ENCODE data around the gene INO80B. TPM values are rescaled to one million over a fixed set of nuclear protein-coding genes. Genes with fewer than 3 reads are reported as not detected.

INO80B gene
- total RNA-seq, 5 donors from 2014 or later (not counting 1 experiment from before 2014, with no cell fraction given) = 44.5 to 70.8 (median 68.4) TPM

DNA sequence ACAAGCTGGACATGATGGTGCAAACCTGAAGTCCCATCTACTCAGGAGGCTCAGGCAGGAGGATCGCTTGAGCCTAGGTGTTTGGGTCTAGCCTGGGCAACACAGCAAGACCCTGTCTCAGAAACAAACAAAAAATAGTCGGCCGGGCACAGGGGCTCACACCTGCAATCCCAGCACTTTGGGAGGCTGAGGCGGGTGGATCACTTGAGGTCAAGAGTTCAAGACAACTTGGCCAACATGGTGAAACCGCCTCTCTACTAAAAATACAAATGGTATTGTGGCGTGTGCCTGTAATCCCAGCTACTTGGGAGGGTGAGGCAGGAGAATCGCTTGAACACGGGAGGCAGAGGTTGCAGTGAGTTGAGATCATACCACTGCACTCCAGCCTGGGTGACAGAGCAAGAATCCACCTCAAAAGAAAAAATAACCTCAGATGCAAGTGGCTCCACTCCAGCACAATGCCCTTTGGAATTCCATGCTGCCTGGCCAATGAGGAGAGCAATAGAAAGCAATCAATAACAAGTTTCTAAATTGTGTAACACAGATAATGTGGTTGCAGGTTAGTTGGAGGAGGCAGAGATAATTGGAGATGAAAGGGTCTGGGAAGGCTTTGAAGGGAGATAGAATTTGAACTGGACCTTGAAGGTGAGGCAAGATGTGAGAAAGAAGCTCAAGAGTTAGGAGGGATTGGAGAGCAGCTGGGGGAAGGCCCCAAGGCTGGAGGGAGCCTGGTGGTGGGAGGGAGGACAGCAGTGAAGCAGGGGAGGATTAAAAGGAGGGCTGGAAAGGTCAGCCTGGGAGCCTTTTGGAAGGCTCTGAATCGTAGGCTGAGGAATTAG lies 34.0 kb downstream of the INO80B start:
- Mint-ChIP-seq H3K9me3 (no peaks in the 10 kb centered on the region), H3K4me3 (no peak overlapping the region), H3K36me3 (peaks cover 52% of the 10 kb centered on the region), H3K27ac (no peak overlapping the region), H3K27me3 (no peaks in the 10 kb centered on the region), H3K4me1 (peaks cover 4 to 8% (median 4%) of the 10 kb centered on the region in 3 donors)
- no peak for DNase-seq
- H3K27ac ChIP-seq (ENCODE audit: low read length) = no peak overlapping the region
- no peaks in the 10 kb centered on the region for H3K27me3 ChIP-seq (replicated peaks in 1 of 2; ENCODE audit: control insufficient read depth in 2 of 2, extremely low read depth in 1 of 2, insufficient read depth in 2 of 2, low read length in 1 of 2)
- H3K9me3 ChIP-seq = no peaks in the 10 kb centered on the region
- ATAC-seq (replicated peaks in 1 of 4) = no peak
- peaks cover 26 to 71% of the 10 kb centered on the region in 2 donors for H3K36me3 ChIP-seq (ENCODE audit: control insufficient read depth in 2 of 2, extremely low read depth in 1 of 2, insufficient read depth in 1 of 2, low read length in 1 of 2)
- CTCF ChIA-PET = interaction anchor here in 1 of 2 donors (0.9 kb wide), 1 partner anchor 10 kb away, joined by 3 read pairs; no protein-coding TSS in a partner anchor
- 100% methylated on average over 4 of the region's 9 CpGs for WGBS (ENCODE audit: insufficient coverage)
- H3K4me3 ChIP-seq (ENCODE audit: control insufficient read depth in 1 of 2, extremely low read depth in 1 of 2, low read length in 1 of 2) = no peak overlapping the region
- peaks cover 0 to 1% of the 10 kb centered on the region in 2 experiments for H3K4me1 ChIP-seq (ENCODE audit: control insufficient read depth in 1 of 2, extremely low read depth in 1 of 2, insufficient read depth in 2 of 2, low read length in 2 of 2)
- POLR2A ChIA-PET = interaction anchor here in 1 of 2 donors (1.0 kb wide), 1 partner anchor 42 kb away, joined by 3 read pairs; no protein-coding TSS in a partner anchor

DNA sequence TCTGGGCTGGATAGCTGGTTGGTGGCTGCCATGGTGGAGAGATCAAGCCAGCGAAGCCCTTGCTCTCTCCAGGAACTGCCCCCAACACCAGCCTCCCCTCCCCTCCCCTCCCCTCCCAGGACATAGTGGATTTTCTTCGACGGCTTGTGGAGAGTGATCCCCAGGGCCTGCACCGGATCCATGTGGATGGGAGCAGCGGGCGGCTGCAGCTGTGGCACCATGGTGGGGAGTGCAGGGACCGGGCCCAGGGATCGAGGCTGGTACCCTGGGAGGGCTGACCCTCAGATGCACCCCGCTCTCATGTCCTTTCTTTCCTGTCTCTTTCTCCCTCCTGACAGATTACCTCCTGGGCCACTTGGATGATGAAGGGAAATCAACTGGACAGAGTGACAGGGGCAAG lies 35.0 kb downstream of the INO80B start:
- H3K27ac Mint-ChIP-seq = no peak overlapping the region
- ChIA-PET POLR2A (interaction anchor here in 1 of 2 donors (1.0 kb wide), 1 partner anchor 41 kb away, joined by 3 read pairs; no protein-coding TSS in a partner anchor), CTCF (interaction anchor here in 1 of 2 donors (0.7 to 0.9 kb wide), 2 partner anchors 11 to 666 kb away, joined by 3 to 7 read pairs; no protein-coding TSS in a partner anchor)
- Histone ChIP-seq H3K4me1 (ENCODE audit: control insufficient read depth in 1 of 2, extremely low read depth in 1 of 2, insufficient read depth in 2 of 2, low read length in 2 of 2) (no peaks in the 10 kb centered on the region), H3K27me3 (replicated peaks in 1 of 2; ENCODE audit: control insufficient read depth in 2 of 2, extremely low read depth in 1 of 2, insufficient read depth in 2 of 2, low read length in 1 of 2) (no peaks in the 10 kb centered on the region), H3K36me3 (ENCODE audit: control insufficient read depth in 2 of 2, extremely low read depth in 1 of 2, insufficient read depth in 1 of 2, low read length in 1 of 2) (peaks cover 26 to 73% of the 10 kb centered on the region in 2 donors), H3K4me3 (ENCODE audit: control insufficient read depth in 1 of 2, extremely low read depth in 1 of 2, low read length in 1 of 2) (no peak overlapping the region), H3K9me3 (no peaks in the 10 kb centered on the region), H3K27ac (ENCODE audit: low read length) (no peak overlapping the region)
- ATAC-seq (replicated peaks in 1 of 4) (no peak), DNase-seq (no peak)
- no peak overlapping the region for H3K4me3 Mint-ChIP-seq
- peaks cover 58% of the 10 kb centered on the region for H3K36me3 Mint-ChIP-seq
- 80% methylated on average over 1 of the region's 9 CpGs for WGBS (ENCODE audit: insufficient coverage)
- H3K27me3 Mint-ChIP-seq = no peaks in the 10 kb centered on the region
- H3K4me1 Mint-ChIP-seq = peaks cover 1 to 4% (median 4%) of the 10 kb centered on the region in 3 donors
- no peaks in the 10 kb centered on the region for H3K9me3 Mint-ChIP-seq

DNA sequence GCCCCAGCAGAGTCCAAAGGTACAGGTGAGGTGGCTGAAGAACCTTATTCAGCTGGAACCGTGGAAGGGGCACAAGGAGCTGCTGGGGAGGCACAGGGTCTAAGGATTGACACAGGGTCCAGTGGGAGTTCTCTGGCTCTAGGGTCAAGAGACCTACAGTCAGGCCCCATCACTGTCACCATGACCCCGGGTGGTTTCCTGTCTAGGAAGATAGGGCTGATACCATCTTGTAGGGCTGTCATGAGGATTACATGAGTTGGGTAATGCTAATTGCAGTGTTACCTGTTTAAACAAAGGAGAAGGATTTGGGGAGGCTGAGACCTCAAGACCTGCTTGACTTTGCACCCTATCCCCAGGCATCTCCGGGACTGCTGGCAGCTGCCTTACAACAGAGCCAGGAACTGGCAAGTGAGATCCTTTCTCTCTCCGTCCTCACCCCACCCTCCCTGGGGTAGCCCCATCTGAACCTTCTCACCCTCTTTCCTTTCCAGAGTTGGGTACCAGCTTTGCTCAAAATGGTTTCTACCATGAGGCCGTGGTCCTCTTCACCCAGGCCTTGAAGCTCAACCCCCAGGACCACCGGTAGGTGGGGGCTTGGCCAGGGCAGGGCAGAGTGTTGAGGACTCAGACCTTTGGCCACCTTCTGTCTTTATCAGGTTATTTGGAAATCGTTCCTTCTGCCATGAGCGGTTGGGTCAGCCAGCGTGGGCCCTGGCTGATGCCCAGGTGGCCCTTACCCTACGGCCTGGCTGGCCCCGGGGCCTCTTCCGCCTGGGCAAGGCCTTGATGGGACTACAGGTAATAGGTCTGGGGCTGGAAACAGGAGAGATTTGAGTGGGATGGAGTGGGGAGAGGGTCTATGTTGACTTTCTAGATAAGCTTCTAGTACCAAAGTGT lies 37.0 kb downstream of the INO80B start:
- peaks cover 46% of the 10 kb centered on the region for H3K36me3 Mint-ChIP-seq

DNA sequence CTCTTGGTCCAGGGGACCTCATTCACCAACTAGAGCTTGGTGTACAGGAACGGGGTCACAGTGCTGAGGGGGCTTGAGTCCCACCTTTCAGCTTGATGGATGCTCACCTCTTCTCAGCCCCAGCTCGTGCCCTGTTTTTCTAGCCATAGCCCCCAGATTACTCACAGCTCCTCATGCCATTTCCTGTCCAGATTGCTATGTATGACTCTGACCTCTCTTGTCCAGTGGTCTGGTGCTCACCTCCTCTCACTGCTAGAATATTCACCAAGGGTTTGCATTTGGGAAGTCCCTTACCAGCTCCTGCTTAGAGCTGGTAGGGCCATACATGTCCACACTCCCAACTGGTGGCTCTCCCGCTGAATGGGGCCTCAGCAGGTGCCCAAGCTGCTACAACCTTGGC lies 38.7 kb downstream of the INO80B start:
- Mint-ChIP-seq H3K9me3 (no peaks in the 10 kb centered on the region), H3K27ac (no peak overlapping the region), H3K27me3 (peaks cover 6 to 10% of the 10 kb centered on the region in 2 donors), H3K4me1 (peaks cover 11 to 12% (median 12%) of the 10 kb centered on the region in 3 donors), H3K4me3 (no peak overlapping the region), H3K36me3 (peaks cover 44% of the 10 kb centered on the region)
- H3K27me3 ChIP-seq (replicated peaks in 1 of 2; ENCODE audit: control insufficient read depth in 2 of 2, extremely low read depth in 1 of 2, insufficient read depth in 2 of 2, low read length in 1 of 2) = peaks cover 2 to 12% of the 10 kb centered on the region in 2 experiments
- CTCF ChIA-PET = no interaction called here
- H3K27ac ChIP-seq (ENCODE audit: low read length) = no peak overlapping the region
- no peak for DNase-seq
- POLR2A ChIA-PET = no interaction called here
- ATAC-seq (replicated peaks in 1 of 4) = no peak
- no peak overlapping the region for H3K4me3 ChIP-seq (ENCODE audit: control insufficient read depth in 1 of 2, extremely low read depth in 1 of 2, low read length in 1 of 2)
- 82% methylated on average over 3 of the region's 3 CpGs for WGBS (ENCODE audit: insufficient coverage)
- peaks cover 26 to 53% of the 10 kb centered on the region in 2 donors for H3K36me3 ChIP-seq (ENCODE audit: control insufficient read depth in 2 of 2, extremely low read depth in 1 of 2, insufficient read depth in 1 of 2, low read length in 1 of 2)
- no peaks in the 10 kb centered on the region for H3K9me3 ChIP-seq
- H3K4me1 ChIP-seq (ENCODE audit: control insufficient read depth in 1 of 2, extremely low read depth in 1 of 2, insufficient read depth in 2 of 2, low read length in 2 of 2) = peaks cover 3 to 13% of the 10 kb centered on the region in 2 experiments

More for the DNA sequence above, 37.0 kb downstream of the INO80B start:
- Histone ChIP-seq H3K36me3 (ENCODE audit: control insufficient read depth in 2 of 2, extremely low read depth in 1 of 2, insufficient read depth in 1 of 2, low read length in 1 of 2) (peaks cover 26 to 61% of the 10 kb centered on the region in 2 donors), H3K4me3 (ENCODE audit: control insufficient read depth in 1 of 2, extremely low read depth in 1 of 2, low read length in 1 of 2) (no peak overlapping the region), H3K27ac (ENCODE audit: low read length) (no peak overlapping the region), H3K9me3 (no peaks in the 10 kb centered on the region), H3K4me1 (ENCODE audit: control insufficient read depth in 1 of 2, extremely low read depth in 1 of 2, insufficient read depth in 2 of 2, low read length in 2 of 2) (no peaks in the 10 kb centered on the region), H3K27me3 (replicated peaks in 1 of 2; ENCODE audit: control insufficient read depth in 2 of 2, extremely low read depth in 1 of 2, insufficient read depth in 2 of 2, low read length in 1 of 2) (no peaks in the 10 kb centered on the region)
- 96% methylated on average over 11 of the region's 12 CpGs for WGBS (ENCODE audit: insufficient coverage)
- Mint-ChIP-seq H3K4me3 (no peak overlapping the region), H3K27ac (no peak overlapping the region), H3K27me3 (no peaks in the 10 kb centered on the region), H3K9me3 (no peaks in the 10 kb centered on the region), H3K4me1 (peaks cover 0 to under 1% (median 0%) of the 10 kb centered on the region in 3 donors)
- POLR2A ChIA-PET = no interaction called here
- CTCF ChIA-PET = interaction anchor here in 1 of 2 donors (1.1 kb wide), 1 partner anchor 19 kb away, joined by 3 read pairs; the partner anchor contains the start of gene MRPL53
- DNase-seq (no peak), ATAC-seq (replicated peaks in 1 of 4) (no peak)

DNA sequence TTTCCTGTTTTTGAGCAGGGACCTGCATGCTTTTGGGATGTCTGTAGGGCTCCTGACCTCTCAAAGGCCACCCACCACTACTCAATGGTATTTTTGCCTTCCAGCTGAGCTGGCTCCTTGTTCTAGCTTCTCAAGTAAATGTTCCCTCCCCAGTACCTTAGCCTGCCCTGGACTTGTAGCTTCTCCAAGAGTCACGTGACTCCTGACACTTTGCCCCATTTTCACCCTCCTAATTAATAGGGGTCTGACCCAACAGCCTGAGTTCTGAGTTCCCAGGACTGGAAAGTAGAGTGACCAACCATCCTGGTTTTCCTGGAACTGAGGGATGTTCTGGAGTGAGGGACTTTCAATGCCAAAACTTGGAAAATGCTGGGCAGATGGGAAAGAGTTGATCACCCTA lies 40.6 kb downstream of the INO80B start:
- POLR2A ChIA-PET = no interaction called here
- peaks cover 5 to 31% of the 10 kb centered on the region in 2 experiments for H3K27me3 ChIP-seq (replicated peaks in 1 of 2; ENCODE audit: control insufficient read depth in 2 of 2, extremely low read depth in 1 of 2, insufficient read depth in 2 of 2, low read length in 1 of 2)
- no peaks in the 10 kb centered on the region for H3K9me3 ChIP-seq
- Mint-ChIP-seq H3K27ac (no peak overlapping the region), H3K4me1 (peaks cover 19 to 25% (median 24%) of the 10 kb centered on the region in 3 donors), H3K4me3 (no peak overlapping the region), H3K9me3 (no peaks in the 10 kb centered on the region), H3K27me3 (peaks cover 19 to 26% of the 10 kb centered on the region in 2 donors), H3K36me3 (peaks cover 32% of the 10 kb centered on the region)
- H3K4me3 ChIP-seq (ENCODE audit: control insufficient read depth in 1 of 2, extremely low read depth in 1 of 2, low read length in 1 of 2) = no peak overlapping the region
- DNase-seq (no peak), ATAC-seq (replicated peaks in 1 of 4) (no peak)
- CTCF ChIA-PET = no interaction called here
- WGBS (ENCODE audit: insufficient coverage) = no CpG with 5 or more reads among the region's 1 CpG
- peaks cover 22 to 37% of the 10 kb centered on the region in 2 donors for H3K36me3 ChIP-seq (ENCODE audit: control insufficient read depth in 2 of 2, extremely low read depth in 1 of 2, insufficient read depth in 1 of 2, low read length in 1 of 2)
- H3K4me1 ChIP-seq (ENCODE audit: control insufficient read depth in 1 of 2, extremely low read depth in 1 of 2, insufficient read depth in 2 of 2, low read length in 2 of 2) = peaks cover 6 to 29% of the 10 kb centered on the region in 2 experiments
- H3K27ac ChIP-seq (ENCODE audit: low read length) = no peak overlapping the region
